HG02571 (cell line): ENCODE measurements around the gene GRHPR.
"Not testable (repeated sequence)": the region's sequence is repeated elsewhere in the genome, so short reads cannot be mapped to it uniquely, and the experiment has no call there.

Experiments
- ATAC-seq: cut with Tn5 transposase; IDR thresholded peaks from one replicate; pipeline ENCODE4 v1.9.1; 2021; ENCODE audit warnings: mild to moderate bottlenecking, moderate library complexity; ENCODE audit not compliant: unreplicated experiment

Gene GRHPR

DNA sequence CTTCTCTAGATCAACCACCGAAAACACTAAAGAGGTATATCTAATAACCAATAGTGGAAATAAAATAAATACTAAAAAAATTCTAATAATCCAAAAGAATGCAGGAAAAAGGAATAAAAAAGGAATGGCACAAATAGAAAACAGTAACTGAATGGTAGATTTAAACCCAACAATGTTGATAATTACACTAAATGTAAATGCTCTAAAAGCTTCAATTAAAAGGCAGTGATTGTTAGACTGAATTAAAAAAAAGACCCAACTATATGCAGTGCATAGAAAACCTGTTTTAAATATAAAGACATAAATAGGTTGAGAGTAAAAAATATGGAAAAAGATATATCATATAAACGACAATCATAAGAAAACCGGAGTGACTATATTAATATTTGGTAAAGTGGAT, 51.9 kb downstream of the GRHPR start:
- no peak for ATAC-seq

- no peak for ATAC-seq
Measured at GRCh38 chr9:37476930-37477329, 54.4 kb downstream of the GRHPR start.

GRCh38 chr9:37477443-37477842, 54.9 kb downstream of the GRHPR start:
- ATAC-seq, result not testable (repeated sequence)

DNA sequence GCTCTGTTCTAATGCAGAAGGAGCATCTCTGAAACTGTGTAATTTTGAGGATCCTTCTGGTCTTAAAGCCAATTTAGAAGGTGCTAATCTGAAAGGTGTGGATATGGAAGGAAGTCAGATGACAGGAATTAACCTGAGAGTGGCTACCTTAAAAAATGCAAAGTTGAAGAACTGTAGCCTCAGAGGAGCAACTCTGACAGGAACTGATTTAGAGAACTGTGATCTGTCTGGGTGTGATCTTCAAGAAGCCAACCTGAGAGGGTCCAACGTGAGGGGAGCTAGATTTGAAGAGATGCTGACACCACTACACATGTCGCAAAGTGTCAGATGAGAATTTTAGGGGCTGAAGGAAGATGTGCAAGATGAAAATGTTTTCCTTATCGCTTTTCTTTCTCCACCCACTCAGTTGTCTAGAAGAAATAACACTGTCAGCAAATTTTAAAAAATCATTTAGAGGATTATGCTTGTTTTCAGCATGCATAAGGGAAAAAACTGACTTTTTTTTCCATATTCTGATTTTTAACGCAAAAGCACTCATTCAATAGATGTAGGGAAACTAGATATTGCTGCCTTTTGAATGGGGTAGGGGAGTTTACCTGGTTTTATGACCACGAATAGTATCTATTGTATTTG, 55.6 kb downstream of the GRHPR start:
- ATAC-seq, result not testable (repeated sequence)

DNA sequence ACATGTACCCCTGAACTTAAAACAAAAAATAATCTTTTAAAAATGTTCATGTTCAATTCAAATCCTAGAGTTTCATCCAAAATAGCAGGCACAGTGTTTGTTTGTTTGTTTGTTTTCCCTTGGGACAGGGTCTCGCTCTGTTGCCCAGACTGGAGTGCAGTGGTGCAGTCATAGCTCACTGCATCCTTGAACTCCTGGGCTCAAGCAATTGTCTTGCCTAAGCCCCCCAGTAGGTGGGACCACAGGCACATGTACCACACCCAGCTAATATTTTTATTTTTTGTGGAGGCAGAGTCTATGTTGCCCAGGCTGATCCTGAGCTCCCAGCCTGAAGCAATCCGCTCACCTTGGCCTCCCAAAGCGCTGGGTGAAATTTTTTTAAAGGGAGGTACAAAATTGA, 58.3 kb downstream of the GRHPR start:
- ATAC-seq, result no peak

DNA sequence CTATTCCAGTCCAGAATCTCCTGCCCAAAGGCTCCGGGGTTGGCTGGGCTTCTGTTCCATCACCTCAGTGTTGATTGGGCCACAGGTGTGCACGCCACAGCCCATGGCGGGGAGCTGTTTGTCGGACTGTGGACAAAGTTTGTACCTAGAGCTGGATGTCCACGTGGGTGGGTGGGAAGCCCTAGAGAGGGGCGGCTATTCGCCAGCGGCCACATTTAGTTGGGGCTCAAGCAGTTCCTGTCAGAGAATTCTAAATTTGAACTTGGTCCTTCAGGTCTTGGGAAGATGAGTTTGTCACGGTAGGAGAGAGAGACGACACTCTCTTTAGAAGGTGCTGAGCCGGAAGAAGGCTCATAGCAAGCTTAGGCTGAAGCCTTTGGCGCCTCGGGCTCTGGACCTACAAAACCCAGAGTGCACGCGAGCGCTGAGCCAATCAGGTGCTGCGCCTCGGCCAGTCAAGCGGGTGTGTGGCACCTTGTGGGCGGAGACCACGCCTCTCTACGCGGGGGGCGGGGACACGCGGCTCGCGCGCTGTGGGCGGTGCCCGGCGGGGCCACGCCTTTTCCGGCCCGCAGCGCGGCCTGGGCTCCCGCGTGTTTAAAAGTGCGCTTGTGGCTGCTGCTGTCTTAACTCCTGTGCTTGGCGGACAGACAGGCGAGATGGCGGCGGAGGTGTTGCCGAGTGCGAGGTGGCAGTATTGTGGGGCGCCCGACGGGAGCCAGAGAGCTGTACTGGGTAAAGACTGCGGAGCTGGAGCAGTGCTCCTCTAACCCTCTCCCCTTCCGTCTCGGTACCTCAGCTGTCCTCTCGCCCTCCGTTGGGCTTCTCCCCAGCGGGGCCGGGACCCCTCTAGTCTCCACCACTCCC, 63.1 kb downstream of the GRHPR start, which contains the start of gene POLR1E:
POLR1E (plus strand) TSS at position 560 of the 867 bp plus-strand sequence; CDS start at position 660, 100 bp downstream.
- peak; percentile 95 for ATAC-seq

DNA sequence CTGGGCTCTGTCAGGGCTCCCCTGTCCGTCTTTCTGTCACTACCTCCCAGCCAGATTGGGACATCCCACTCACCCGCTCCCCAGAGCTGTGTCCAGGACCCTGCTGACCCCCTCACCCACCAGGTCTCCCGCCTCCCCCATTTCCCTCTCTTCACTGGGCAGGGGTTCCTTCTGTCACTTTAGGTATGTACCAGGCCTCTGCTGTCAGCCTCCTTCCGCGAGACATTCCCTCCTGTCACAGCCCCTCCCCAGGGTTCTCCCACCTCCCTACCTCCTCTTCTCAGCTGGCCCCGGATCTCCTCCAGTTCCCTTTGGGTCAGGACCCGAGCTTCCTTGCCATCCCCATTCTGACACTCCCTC, 63.7 kb downstream of the GRHPR start:
- no peak for ATAC-seq
